Stimulated activated CD8-positive, alpha-beta memory T cell treated with anti-CD3 and anti-CD28 coated beads, Interleukin-4, amount 100 ng/mL, for 24 hours (primary cell): ENCODE results near the gene KRTAP1-4.
"Not testable (repeated sequence)": the region's sequence is repeated elsewhere in the genome, so short reads cannot be mapped to it uniquely, and the experiment has no call there.

Source experiments
- DNase-seq: peaks from one replicate; pipeline ENCODE4 v3.0.0-alpha.2; 2020; ENCODE audit warnings: low read depth

KRTAP1-4 gene

GRCh38 chr17:41046735-41047465 is 16.9 kb upstream of the KRTAP1-4 start, which contains the start of gene KRTAP2-1:
Gene KRTAP2-1 (minus strand): TSS chr17:41047316. CDS start chr17:41047267, 49 bp downstream.
- DNase-seq = not testable (repeated sequence)

GRCh38 chr17:41042953-41043352 is 13.0 kb upstream of the KRTAP1-4 start:
- no peak for DNase-seq

GRCh38 chr17:41040783-41041571 is 11.0 kb upstream of the KRTAP1-4 start, which contains the start of gene KRTAP1-1:
Gene KRTAP1-1 (minus strand): TSS chr17:41041450. CDS start chr17:41041397, 53 bp downstream.
- not testable (repeated sequence) for DNase-seq

- no peak for DNase-seq
Measured at GRCh38 chr17:41037853-41038350, 7.9 kb upstream of the KRTAP1-4 start.

GRCh38 chr17:41034346-41034935 is 4.4 kb upstream of the KRTAP1-4 start, which contains the start of gene KRTAP1-3:
Gene KRTAP1-3 (minus strand): TSS chr17:41034874. CDS start chr17:41034821, 53 bp downstream.
- DNase-seq = not testable (repeated sequence)

GRCh38 chr17:41026715-41027471 is 3.1 kb downstream of the KRTAP1-4 start, which contains the start of gene KRTAP1-5:
Gene KRTAP1-5 (minus strand): TSS chr17:41027208. CDS start chr17:41027155, 53 bp downstream.
- DNase-seq = no peak

- DNase-seq = no peak
Measured at GRCh38 chr17:41024697-41025096, 5.3 kb downstream of the KRTAP1-4 start.

- DNase-seq = no peak
Measured at GRCh38 chr17:41020336-41020735, 9.7 kb downstream of the KRTAP1-4 start.

- DNase-seq = no peak
Measured at GRCh38 chr17:41019415-41019814, 10.6 kb downstream of the KRTAP1-4 start.

GRCh38 chr17:41018541-41018940 is 11.5 kb downstream of the KRTAP1-4 start:
- DNase-seq = no peak

GRCh38 chr17:41016578-41017215 is 13.3 kb downstream of the KRTAP1-4 start:
- no peak for DNase-seq

GRCh38 chr17:41015454-41015853 is 14.5 kb downstream of the KRTAP1-4 start:
- no peak for DNase-seq

- DNase-seq = no peak
Measured at GRCh38 chr17:41013606-41014005, 16.4 kb downstream of the KRTAP1-4 start.

- DNase-seq = no peak
Measured at GRCh38 chr17:41013181-41013580, 16.8 kb downstream of the KRTAP1-4 start.

GRCh38 chr17:41012326-41013120 is 17.5 kb downstream of the KRTAP1-4 start:
- DNase-seq = no peak

- no peak for DNase-seq
Measured at GRCh38 chr17:41010441-41010840, 19.6 kb downstream of the KRTAP1-4 start.

- DNase-seq = no peak
Measured at GRCh38 chr17:41009936-41010335, 20.1 kb downstream of the KRTAP1-4 start.

- no peak for DNase-seq
Measured at GRCh38 chr17:41009301-41009760, 20.7 kb downstream of the KRTAP1-4 start.

- no peak for DNase-seq
Measured at GRCh38 chr17:41008811-41009210, 21.2 kb downstream of the KRTAP1-4 start, which contains the start of gene KRTAP3-1. Gene KRTAP3-1 (minus strand): TSS chr17:41009128. CDS start chr17:41009074, 54 bp downstream.

GRCh38 chr17:41004397-41004796 is 25.6 kb downstream of the KRTAP1-4 start:
- DNase-seq = no peak
